CD4-positive, alpha-beta T cell treated with Interleukin-1 beta for 1 hour (primary cell): ENCODE results near the gene SLC2A4.
A peak's percentile ranks its signal among the peaks of the same experiment; 100 is the strongest.

Source experiments
- DNase-seq, 2 donors: peaks; one replicate each; pipeline ENCODE4 v3.0.0-alpha.2; 2020 to 2022

Gene SLC2A4

GRCh38 chr17:7248796-7249195 is 32.7 kb upstream of the SLC2A4 start:
- DNase-seq, result no peak

- DNase-seq, result no peak
Observed at GRCh38 chr17:7249214-7249613, 32.3 kb upstream of the SLC2A4 start.

- DNase-seq, result no peak
Observed at GRCh38 chr17:7249830-7250229, 31.7 kb upstream of the SLC2A4 start.

GRCh38 chr17:7250695-7251627 is 30.6 kb upstream of the SLC2A4 start:
- DNase-seq, result peak; percentile 68 to 74

- peak; percentile 99 for DNase-seq
Observed at GRCh38 chr17:7251661-7252175, 29.8 kb upstream of the SLC2A4 start, which contains the start of gene CTDNEP1. TSS of gene CTDNEP1 (minus strand) at chr17:7251734. CDS start at chr17:7251296, 438 bp downstream.

GRCh38 chr17:7252176-7253043 is 29.1 kb upstream of the SLC2A4 start, which contains the start of gene ELP5:
TSS of gene ELP5 (plus strand) at chr17:7252215. CDS start at chr17:7252551, 336 bp downstream.
- DNase-seq, result peak; percentile 89 to 91

- no peak for DNase-seq
Observed at GRCh38 chr17:7253082-7253481, 28.4 kb upstream of the SLC2A4 start.

GRCh38 chr17:7254511-7254910 is 27.0 kb upstream of the SLC2A4 start:
- DNase-seq, result no peak

- no peak for DNase-seq
Observed at GRCh38 chr17:7256766-7257456, 24.6 kb upstream of the SLC2A4 start.

- no peak for DNase-seq
Observed at GRCh38 chr17:7258731-7259554, 22.6 kb upstream of the SLC2A4 start.

- DNase-seq, result no peak
Observed at GRCh38 chr17:7259555-7259889, 22.0 kb upstream of the SLC2A4 start.

- no peak for DNase-seq
Observed at GRCh38 chr17:7260151-7260550, 21.4 kb upstream of the SLC2A4 start.

- peak in 1 of 2 donors; percentile 36 for DNase-seq
Observed at GRCh38 chr17:7260651-7261378, 20.7 kb upstream of the SLC2A4 start.

- peak in 1 of 2 donors; percentile 32 for DNase-seq
Observed at GRCh38 chr17:7261379-7262191, 19.9 kb upstream of the SLC2A4 start.

- DNase-seq, result no peak
Observed at GRCh38 chr17:7262192-7262934, 19.2 kb upstream of the SLC2A4 start, which contains the start of gene CLDN7. TSS of gene CLDN7 (minus strand) at chr17:7262478. CDS start at chr17:7262043, 435 bp downstream.

- no peak for DNase-seq
Observed at GRCh38 chr17:7262935-7263800, 18.4 kb upstream of the SLC2A4 start.

- DNase-seq, result no peak
Observed at GRCh38 chr17:7263801-7264078, 17.8 kb upstream of the SLC2A4 start.

GRCh38 chr17:7266784-7267183 is 14.7 kb upstream of the SLC2A4 start:
- no peak for DNase-seq
